Measurements from ENCODE around the gene ICAM1. TPM values are rescaled to one million over a fixed set of nuclear protein-coding genes. Genes with fewer than 3 reads are reported as not detected.

Gene ICAM1
- total RNA-seq, 1 experiment from 2014 or later: 2.3 TPM

- H3K27ac Mint-ChIP-seq: peak overlapping the region in 1 of 3 experiments; percentile 94; a peak in 1 of 7 replicates
- no peak for TF ChIP-seq CTCF (conservative IDR thresholded peaks at IDR 0.05)
- H4K5ac ChIP-seq (ENCODE audit: insufficient read length, low read depth, low read length): no peak overlapping the region
- no peak overlapping the region; the same call in 1 of the 2 replicates for H3K14ac ChIP-seq (ENCODE audit: insufficient read depth, low read length)
- no peak overlapping the region for H3K4me3 Mint-ChIP-seq
- H2BK5ac ChIP-seq (ENCODE audit: insufficient read length, low read length): no peak overlapping the region
- no peaks in the 10 kb centered on the region for H3K4me1 ChIP-seq (ENCODE audit: insufficient read depth, low read length)
- H3K4ac ChIP-seq (ENCODE audit: low read depth, low read length): no peak overlapping the region
- H3K79me2 ChIP-seq (ENCODE audit: insufficient read depth, low read length): no peaks in the 10 kb centered on the region
- H3K9me3 ChIP-seq (ENCODE audit: control insufficient read depth, low read depth, low read length): no peaks in the 10 kb centered on the region
- H2AK5ac ChIP-seq (ENCODE audit: insufficient read length, low read length): no peak overlapping the region
- no peak overlapping the region for H2AFZ ChIP-seq (ENCODE audit: low read length)
- no peak overlapping the region for H4K91ac ChIP-seq (ENCODE audit: insufficient read length, low read depth, low read length)
- H3K18ac ChIP-seq (ENCODE audit: insufficient read length, low read depth, low read length): no peak overlapping the region
- H3K9me3 Mint-ChIP-seq: peaks cover 0 to 3% of the 10 kb centered on the region in 2 experiments; a peak in 2 of 5 replicates
- no peak overlapping the region for H2BK20ac ChIP-seq (ENCODE audit: low read depth, low read length, poor library complexity, severe bottlenecking)
- H4K20me1 ChIP-seq (ENCODE audit: control insufficient read depth, insufficient read depth, insufficient read length): no peaks in the 10 kb centered on the region
- no peak overlapping the region for H3K27ac ChIP-seq (ENCODE audit: insufficient read length, low read depth, low read length)
- no peak overlapping the region for H3K4me2 ChIP-seq (ENCODE audit: insufficient read depth, insufficient read length, low read length)
- H4K8ac ChIP-seq (replicated peaks; ENCODE audit: insufficient read length, low read depth, low read length): no peak overlapping the region
- H3K27me3 ChIP-seq (ENCODE audit: insufficient read depth, low read length): peaks cover 10% of the 10 kb centered on the region; the same call in 1 of the 2 replicates
- no peak overlapping the region for H3T11ph ChIP-seq (ENCODE audit: low read length)
- DNase-seq: no peak
- H3K56ac ChIP-seq (ENCODE audit: insufficient read length, low read depth, low read length): no peak overlapping the region
- no peak overlapping the region for H3K9ac ChIP-seq (ENCODE audit: extremely low read depth, insufficient read length, low read length)
- H2BK120ac ChIP-seq (ENCODE audit: low read depth, low read length, poor library complexity, severe bottlenecking): no peak overlapping the region
- no peak overlapping the region for H3K23ac ChIP-seq (ENCODE audit: insufficient read length, low read depth, low read length)
- H3K79me1 ChIP-seq (ENCODE audit: insufficient read depth, low read depth, low read length, poor library complexity, severe bottlenecking): no peaks in the 10 kb centered on the region
- H3K4me1 Mint-ChIP-seq: peaks cover under 1 to 21% of the 10 kb centered on the region in 2 experiments; a peak in 3 of 4 replicates
- no CpG with 5 or more reads among the region's 23 CpGs for WGBS (ENCODE audit: extremely low coverage, insufficient read length, low lambda C conversion rate)
- H2BK12ac ChIP-seq (ENCODE audit: insufficient read length, low read depth, low read length): no peak overlapping the region
- H3K23me2 ChIP-seq (ENCODE audit: insufficient read length, low read depth, low read length, poor library complexity, severe bottlenecking): peaks cover 8% of the 10 kb centered on the region
- no peak overlapping the region for H2BK15ac ChIP-seq (ENCODE audit: low read depth, low read length)
- H3K36me3 Mint-ChIP-seq (ENCODE audit: insufficient read depth in 1 of 3, low read depth in 3 of 3): peaks cover 0 to 7% (median 0%) of the 10 kb centered on the region in 3 experiments; a peak in 3 of 7 replicates
- peaks cover 37% of the 10 kb centered on the region for H3K27me3 Mint-ChIP-seq (ENCODE audit: low read depth)
Observed at GRCh38 chr19:10283301-10284064, 12.6 kb downstream of the ICAM1 start.
